Stimulated activated naive B cell treated with anti-CD40 and anti-IgM and Interleukin-4, amounts not matched to agents 10 μg/mL and 1 μg/mL and 100 μg/mL, for 72 hours (primary cell): Measurements from ENCODE around the gene ELF2.
"Not testable (repeated sequence)": the region's sequence is repeated elsewhere in the genome, so short reads cannot be mapped to it uniquely, and the experiment has no call there.

Experiments used
- ATAC-seq, 2 donors: fragments of 150-1000 bp; cut with Tn5 transposase; replicated peaks; 2 replicates each; pipeline ENCODE4 v1.10.0; 2021; ENCODE audit warnings: moderate library complexity in 1 of 2
- DNase-seq: peaks from one replicate; pipeline ENCODE4 v3.0.0; 2021
- H3K27ac Mint-ChIP-seq: one replicate; pipeline ENCODE4 v1.8.0; 2022; ENCODE audit warnings: mild to moderate bottlenecking, mixed read lengths
- H3K27me3 Mint-ChIP-seq, 2 donors: one replicate each; pipeline ENCODE4 v1.8.0; 2022; ENCODE audit warnings: mixed read lengths in 2 of 2
- H3K36me3 Mint-ChIP-seq, 2 donors: one replicate each; pipeline ENCODE4 v1.8.0; 2022; ENCODE audit warnings: mixed read lengths in 2 of 2, mild to moderate bottlenecking in 1 of 2
- H3K4me1 Mint-ChIP-seq, 2 donors: one replicate each; pipeline ENCODE4 v1.8.0; 2022; ENCODE audit warnings: mixed read lengths in 2 of 2, mild to moderate bottlenecking in 1 of 2
- H3K4me3 Mint-ChIP-seq, 2 donors: one replicate each; pipeline ENCODE4 v1.8.0; 2022; ENCODE audit warnings: mild to moderate bottlenecking in 2 of 2, mixed read lengths in 2 of 2, moderate library complexity in 1 of 2
- H3K9me3 Mint-ChIP-seq, 2 donors: one replicate each; pipeline ENCODE4 v1.8.0; 2022; ENCODE audit warnings: mixed read lengths in 2 of 2, mild to moderate bottlenecking in 1 of 2

ELF2 gene

DNA sequence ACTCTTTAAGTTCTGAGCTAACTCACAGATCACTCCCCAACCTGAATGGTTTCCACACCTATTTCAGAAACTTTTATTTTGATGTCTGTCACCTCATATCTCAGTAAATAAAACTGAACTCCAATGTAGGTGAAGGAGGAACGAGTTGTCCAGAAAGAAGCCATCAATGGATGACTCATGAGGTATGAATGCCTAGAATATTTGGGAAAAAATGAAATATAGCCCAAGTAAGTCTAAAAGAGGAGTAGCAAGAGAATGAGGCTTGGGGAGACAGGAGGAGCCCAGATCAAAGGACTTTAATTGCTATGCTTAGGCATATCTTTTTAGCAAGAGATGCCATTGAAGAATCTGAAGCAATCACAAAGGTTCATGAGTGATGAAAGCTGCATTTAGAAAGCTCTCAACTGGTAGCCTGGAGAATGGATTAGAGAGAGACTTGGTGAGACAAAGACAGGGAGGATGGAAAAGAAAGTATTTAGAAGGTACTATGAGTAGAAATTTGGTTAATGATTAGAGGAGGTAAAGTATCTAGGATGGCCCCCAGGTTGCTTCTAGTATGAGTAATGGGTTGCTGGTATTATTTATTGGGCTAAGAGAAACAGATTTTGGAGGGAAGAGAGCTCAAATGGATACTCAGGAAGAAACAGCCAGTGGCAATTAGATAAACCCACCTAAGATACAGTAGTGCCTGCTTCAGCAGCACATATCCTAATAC is 122.1 kb downstream of the ELF2 start:
- Mint-ChIP-seq H3K4me1 (peaks cover 5 to 25% of the 10 kb centered on the region in 2 donors), H3K9me3 (no peaks in the 10 kb centered on the region), H3K36me3 (peaks cover 17 to 33% of the 10 kb centered on the region in 2 donors), H3K4me3 (no peak overlapping the region), H3K27me3 (no peaks in the 10 kb centered on the region), H3K27ac (peak overlapping the region; percentile 0)
- ATAC-seq (no peak), DNase-seq (no peak)

DNA sequence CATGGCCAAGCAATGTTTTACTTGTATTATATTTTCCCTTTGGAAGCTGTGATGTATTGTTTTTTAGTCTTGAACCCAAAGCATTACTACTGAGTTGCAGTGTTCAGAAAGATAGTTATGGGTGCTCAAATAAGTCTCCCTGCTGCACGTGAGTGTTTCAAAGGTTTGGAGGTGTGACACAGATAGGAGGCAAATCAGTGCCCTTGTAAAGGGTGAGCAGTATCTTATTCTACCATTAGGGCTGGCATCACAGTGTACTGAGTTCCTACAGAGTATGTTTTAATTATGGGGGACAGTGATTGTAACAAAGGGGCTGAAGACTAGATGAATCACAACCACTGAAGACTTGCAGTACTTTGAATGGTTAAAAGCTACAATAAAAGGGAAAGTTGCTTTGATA is 123.1 kb downstream of the ELF2 start:
- ATAC-seq (no peak), DNase-seq (no peak)
- Mint-ChIP-seq H3K27me3 (no peaks in the 10 kb centered on the region), H3K4me1 (peaks cover 5 to 26% of the 10 kb centered on the region in 2 donors), H3K9me3 (no peaks in the 10 kb centered on the region), H3K27ac (no peak overlapping the region), H3K36me3 (peaks cover 25 to 35% of the 10 kb centered on the region in 2 donors), H3K4me3 (no peak overlapping the region)

GRCh38 chr4:139050446-139050845 is 126.6 kb downstream of the ELF2 start:
- Mint-ChIP-seq H3K36me3 (peaks cover 24 to 35% of the 10 kb centered on the region in 2 donors), H3K4me3 (no peak overlapping the region), H3K4me1 (peaks cover 2 to 18% of the 10 kb centered on the region in 2 donors), H3K27ac (no peak overlapping the region), H3K27me3 (no peaks in the 10 kb centered on the region), H3K9me3 (no peaks in the 10 kb centered on the region)
- ATAC-seq, result no peak
- DNase-seq, result no peak

GRCh38 chr4:139048026-139048425 is 129.0 kb downstream of the ELF2 start:
- no peak overlapping the region for H3K4me3 Mint-ChIP-seq
- no peak for DNase-seq
- H3K4me1 Mint-ChIP-seq, result peaks cover 0 to 6% of the 10 kb centered on the region in 2 donors
- no peaks in the 10 kb centered on the region for H3K27me3 Mint-ChIP-seq
- H3K36me3 Mint-ChIP-seq, result peaks cover 18 to 32% of the 10 kb centered on the region in 2 donors
- ATAC-seq, result no peak
- H3K27ac Mint-ChIP-seq, result no peak overlapping the region
- H3K9me3 Mint-ChIP-seq, result no peaks in the 10 kb centered on the region

DNA sequence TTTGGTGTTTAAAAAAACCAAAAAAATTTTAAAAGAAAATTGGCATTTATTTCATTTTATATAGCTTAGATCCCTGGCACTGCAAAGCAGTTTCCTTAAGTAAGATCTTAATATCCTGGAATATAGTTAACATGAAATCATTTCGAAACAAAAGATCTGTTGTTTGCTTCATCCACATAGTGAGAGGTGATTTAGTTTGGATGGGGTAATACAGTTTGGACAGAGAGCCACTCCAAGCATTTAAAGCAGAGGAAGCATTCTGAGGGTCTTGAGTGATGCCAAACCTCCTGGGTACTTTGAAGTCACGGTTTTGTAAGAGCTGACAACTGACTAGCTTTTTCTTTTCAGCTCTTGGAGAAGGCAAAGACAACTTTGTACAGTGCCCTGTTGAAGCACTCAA is 132.7 kb downstream of the ELF2 start:
- DNase-seq, result no peak
- H3K4me3 Mint-ChIP-seq, result no peak overlapping the region
- H3K27ac Mint-ChIP-seq, result peak overlapping the region; percentile 42
- ATAC-seq, result no peak
- H3K27me3 Mint-ChIP-seq, result no peaks in the 10 kb centered on the region
- H3K36me3 Mint-ChIP-seq, result peaks cover 16 to 37% of the 10 kb centered on the region in 2 donors
- no peaks in the 10 kb centered on the region for H3K9me3 Mint-ChIP-seq
- H3K4me1 Mint-ChIP-seq, result peaks cover 0 to 6% of the 10 kb centered on the region in 2 donors

GRCh38 chr4:139042981-139043460 is 134.0 kb downstream of the ELF2 start:
- Mint-ChIP-seq H3K36me3 (peaks cover 8 to 32% of the 10 kb centered on the region in 2 donors), H3K4me1 (no peaks in the 10 kb centered on the region), H3K4me3 (no peak overlapping the region), H3K27ac (no peak overlapping the region), H3K27me3 (no peaks in the 10 kb centered on the region), H3K9me3 (no peaks in the 10 kb centered on the region)
- DNase-seq (no peak), ATAC-seq (no peak)

- no peaks in the 10 kb centered on the region for H3K9me3 Mint-ChIP-seq
- peaks cover 19 to 33% of the 10 kb centered on the region in 2 donors for H3K4me1 Mint-ChIP-seq
- ATAC-seq (no peak), DNase-seq (no peak)
- no peak overlapping the region for H3K4me3 Mint-ChIP-seq
- H3K36me3 Mint-ChIP-seq, result peaks cover 24 to 49% of the 10 kb centered on the region in 2 donors
- no peaks in the 10 kb centered on the region for H3K27me3 Mint-ChIP-seq
- H3K27ac Mint-ChIP-seq, result no peak overlapping the region
These were observed 138.1 kb downstream of the ELF2 start for GRCh38 chr4:139038874-139039443.

GRCh38 chr4:139036885-139037284 is 140.1 kb downstream of the ELF2 start:
- no peak for ATAC-seq
- peaks cover 20 to 44% of the 10 kb centered on the region in 2 donors for H3K4me1 Mint-ChIP-seq
- no peak for DNase-seq
- H3K9me3 Mint-ChIP-seq, result no peaks in the 10 kb centered on the region
- H3K27me3 Mint-ChIP-seq, result no peaks in the 10 kb centered on the region
- no peak overlapping the region for H3K4me3 Mint-ChIP-seq
- H3K27ac Mint-ChIP-seq, result no peak overlapping the region
- peaks cover 20 to 46% of the 10 kb centered on the region in 2 donors for H3K36me3 Mint-ChIP-seq

- DNase-seq, result no peak
- Mint-ChIP-seq H3K4me1 (peaks cover 25 to 53% of the 10 kb centered on the region in 2 donors), H3K36me3 (peaks cover 23 to 49% of the 10 kb centered on the region in 2 donors), H3K27ac (no peak overlapping the region), H3K9me3 (no peaks in the 10 kb centered on the region), H3K27me3 (no peaks in the 10 kb centered on the region), H3K4me3 (peak overlapping the region in 1 of 2 donors; percentile 2)
- no peak for ATAC-seq
These were observed 141.4 kb downstream of the ELF2 start for GRCh38 chr4:139035650-139036049.

- H3K27me3 Mint-ChIP-seq, result no peaks in the 10 kb centered on the region
- H3K4me1 Mint-ChIP-seq, result peaks cover 21 to 39% of the 10 kb centered on the region in 2 donors
- peaks cover 10 to 29% of the 10 kb centered on the region in 2 donors for H3K36me3 Mint-ChIP-seq
- DNase-seq (peak; percentile 48), ATAC-seq (peak; percentile 79 to 80)
- H3K4me3 Mint-ChIP-seq, result peak overlapping the region in 1 of 2 donors; percentile 23
- no peaks in the 10 kb centered on the region for H3K9me3 Mint-ChIP-seq
- H3K27ac Mint-ChIP-seq, result peak overlapping the region; percentile 10
These were observed 146.3 kb downstream of the ELF2 start for GRCh38 chr4:139030614-139031235.

DNA sequence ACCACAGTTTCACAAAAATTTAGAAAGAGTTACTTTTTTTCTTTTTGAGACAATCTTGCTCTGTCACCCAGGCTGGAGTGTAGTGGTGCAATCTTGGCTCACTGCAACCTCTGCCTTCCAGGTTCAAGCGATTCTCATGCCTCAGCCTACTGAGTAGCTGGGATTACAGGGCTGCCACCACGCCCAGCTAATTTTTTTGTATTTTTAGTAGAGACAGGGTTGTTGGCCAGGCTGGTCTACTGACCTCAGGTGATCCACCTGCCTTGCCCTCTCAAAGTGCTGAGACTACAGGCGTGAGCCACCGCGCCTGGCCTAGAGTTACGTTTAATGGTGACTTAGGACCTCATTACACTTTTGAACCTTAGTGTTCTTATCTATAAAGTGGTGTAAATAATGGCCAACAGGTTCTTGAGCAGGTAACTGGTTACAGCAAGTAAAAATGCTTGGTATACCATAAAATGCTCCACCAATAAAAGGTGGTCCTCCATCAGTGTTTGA is 147.1 kb downstream of the ELF2 start:
- peaks cover 19 to 31% of the 10 kb centered on the region in 2 donors for H3K4me1 Mint-ChIP-seq
- not testable (repeated sequence) for H3K4me3 Mint-ChIP-seq, ATAC-seq, H3K27ac Mint-ChIP-seq, DNase-seq, H3K27me3 Mint-ChIP-seq, H3K9me3 Mint-ChIP-seq
- peaks cover 6 to 28% of the 10 kb centered on the region in 2 donors for H3K36me3 Mint-ChIP-seq

DNA sequence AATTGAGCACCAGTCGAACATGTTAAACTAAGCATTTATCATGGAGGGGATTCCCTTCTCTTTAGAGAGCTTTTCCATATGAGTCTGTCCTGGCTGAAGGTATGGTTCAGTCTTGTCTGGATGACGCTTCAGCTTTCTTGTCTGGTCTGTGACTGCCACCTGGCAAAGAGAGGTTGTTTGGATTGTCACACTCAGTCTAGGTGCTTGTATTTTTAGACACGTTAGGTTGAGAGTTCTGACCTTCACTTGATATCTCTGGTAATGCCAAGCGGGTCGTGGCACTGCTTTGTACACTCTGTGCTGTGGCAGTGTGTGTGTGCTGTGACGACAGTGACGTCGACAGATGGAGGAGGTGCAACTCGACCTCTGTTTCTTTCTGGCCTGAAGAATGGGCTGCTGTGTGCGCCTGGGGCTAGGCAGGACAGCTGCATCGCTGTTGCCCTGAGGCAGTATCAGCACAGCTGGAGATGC is 148.8 kb downstream of the ELF2 start:
- DNase-seq, result no peak
- H3K9me3 Mint-ChIP-seq, result no peaks in the 10 kb centered on the region
- no peak for ATAC-seq
- peaks cover 11 to 14% of the 10 kb centered on the region in 2 donors for H3K4me1 Mint-ChIP-seq
- peaks cover 9 to 25% of the 10 kb centered on the region in 2 donors for H3K36me3 Mint-ChIP-seq
- no peak overlapping the region for H3K27ac Mint-ChIP-seq
- no peak overlapping the region for H3K4me3 Mint-ChIP-seq
- no peaks in the 10 kb centered on the region for H3K27me3 Mint-ChIP-seq

DNA sequence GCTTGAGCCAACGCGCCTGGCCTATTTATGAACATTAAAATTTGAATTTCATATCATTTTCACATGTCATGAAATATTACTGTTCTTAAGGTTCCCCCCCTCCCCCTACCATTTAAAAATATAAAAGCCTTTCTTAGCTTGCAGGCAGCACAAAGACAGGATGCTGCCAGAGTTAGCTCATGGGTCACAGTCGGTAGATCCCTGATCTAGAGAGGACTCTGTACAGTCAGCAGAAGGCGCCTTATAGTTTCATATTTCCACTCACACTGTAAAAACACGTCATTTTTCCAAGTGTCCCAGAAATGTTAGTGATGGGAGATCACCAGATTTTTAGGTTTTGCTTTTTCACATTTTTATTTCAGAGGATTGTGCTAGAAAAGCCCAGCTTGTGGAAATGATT is 149.2 kb downstream of the ELF2 start:
- no peak overlapping the region for H3K4me3 Mint-ChIP-seq
- no peak for DNase-seq
- ATAC-seq, result no peak
- H3K27me3 Mint-ChIP-seq, result no peaks in the 10 kb centered on the region
- no peaks in the 10 kb centered on the region for H3K9me3 Mint-ChIP-seq
- peaks cover 10 to 11% of the 10 kb centered on the region in 2 donors for H3K4me1 Mint-ChIP-seq
- H3K27ac Mint-ChIP-seq, result no peak overlapping the region
- peaks cover 9 to 27% of the 10 kb centered on the region in 2 donors for H3K36me3 Mint-ChIP-seq

GRCh38 chr4:139025841-139026240 is 151.2 kb downstream of the ELF2 start:
- H3K27ac Mint-ChIP-seq, result no peak overlapping the region
- no peaks in the 10 kb centered on the region for H3K27me3 Mint-ChIP-seq
- DNase-seq (no peak), ATAC-seq (no peak)
- H3K4me1 Mint-ChIP-seq, result peaks cover 3 to 7% of the 10 kb centered on the region in 2 donors
- H3K36me3 Mint-ChIP-seq, result peaks cover 13 to 30% of the 10 kb centered on the region in 2 donors
- H3K4me3 Mint-ChIP-seq, result no peak overlapping the region
- no peaks in the 10 kb centered on the region for H3K9me3 Mint-ChIP-seq
